ENCODE data around the gene CEL.

GRCh38 chr9:133046196-133046899 lies 15.4 kb upstream of the CEL start:
- no peak for TF ChIP-seq ZNF155 (tag by site-specific recombination; IDR thresholded peaks at IDR 0.05)
- no peak for TF ChIP-seq CTCF (tag by site-specific recombination; IDR thresholded peaks at IDR 0.05)
- TF ChIP-seq, protein P1, sequence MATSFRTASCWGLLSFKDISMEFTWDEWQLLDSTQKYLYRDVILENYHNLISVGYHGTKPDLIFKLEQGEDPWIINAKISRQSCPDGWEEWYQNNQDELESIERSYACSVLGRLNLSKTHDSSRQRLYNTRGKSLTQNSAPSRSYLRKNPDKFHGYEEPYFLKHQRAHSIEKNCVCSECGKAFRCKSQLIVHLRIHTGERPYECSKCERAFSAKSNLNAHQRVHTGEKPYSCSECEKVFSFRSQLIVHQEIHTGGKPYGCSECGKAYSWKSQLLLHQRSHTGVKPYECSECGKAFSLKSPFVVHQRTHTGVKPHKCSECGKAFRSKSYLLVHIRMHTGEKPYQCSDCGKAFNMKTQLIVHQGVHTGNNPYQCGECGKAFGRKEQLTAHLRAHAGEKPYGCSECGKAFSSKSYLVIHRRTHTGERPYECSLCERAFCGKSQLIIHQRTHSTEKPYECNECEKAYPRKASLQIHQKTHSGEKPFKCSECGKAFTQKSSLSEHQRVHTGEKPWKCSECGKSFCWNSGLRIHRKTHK (tag by site-specific recombination; IDR thresholded peaks at IDR 0.05): no peak
- TF ChIP-seq ZBTB8A (tag by site-specific recombination; IDR thresholded peaks at IDR 0.05): no peak
- TF ChIP-seq ZNF76 (tag by site-specific recombination; IDR thresholded peaks at IDR 0.05; ENCODE audit: borderline replicate concordance, low read depth): no peak
- no peak for TF ChIP-seq ZFP69B (tag by site-specific recombination; IDR thresholded peaks at IDR 0.05)
- TF ChIP-seq ZNF510 (tag by site-specific recombination; IDR thresholded peaks at IDR 0.05; ENCODE audit: insufficient replicate concordance): no peak
- TF ChIP-seq ZIC2 (tag by site-specific recombination; IDR thresholded peaks at IDR 0.05): no peak
- TF ChIP-seq PBX3 (CRISPR knock-in tag; IDR thresholded peaks at IDR 0.05): no peak
- TF ChIP-seq ZBTB6 (tag by site-specific recombination; IDR thresholded peaks at IDR 0.05): no peak

All from HEK293 (cell line).